Endometrium (tissue), 2 donors: ENCODE results near the gene NKAIN2.
"Not testable (repeated sequence)": the region's sequence is repeated elsewhere in the genome, so short reads cannot be mapped to it uniquely, and the experiment has no call there.

Experiments
- FAIRE-seq: peaks from 2 replicates; lab custom pipeline; 2012; peaks lifted over from hg19 to GRCh38; lab: Jason Lieb, UNC
- donor health status: control.
- donor health status: control.

Gene NKAIN2

GRCh38 chr6:124334359-124334758 lies 530.7 kb downstream of the NKAIN2 start:
- FAIRE-seq = no peak

GRCh38 chr6:124339610-124340334 lies 536.1 kb downstream of the NKAIN2 start:
- no peak for FAIRE-seq

GRCh38 chr6:124348339-124348738 lies 544.7 kb downstream of the NKAIN2 start:
- not testable (repeated sequence) for FAIRE-seq

GRCh38 chr6:124355146-124355545 lies 551.5 kb downstream of the NKAIN2 start:
- no peak for FAIRE-seq

GRCh38 chr6:124356276-124356810 lies 552.7 kb downstream of the NKAIN2 start:
- FAIRE-seq = no peak

GRCh38 chr6:124356811-124357210 lies 553.1 kb downstream of the NKAIN2 start:
- no peak for FAIRE-seq

- FAIRE-seq = no peak
These were observed 564.5 kb downstream of the NKAIN2 start for GRCh38 chr6:124368131-124368530.

GRCh38 chr6:124371974-124372475 lies 568.4 kb downstream of the NKAIN2 start:
- peak; percentile 98 for FAIRE-seq

GRCh38 chr6:124373386-124373785 lies 569.7 kb downstream of the NKAIN2 start:
- no peak for FAIRE-seq

GRCh38 chr6:124389127-124389526 lies 585.5 kb downstream of the NKAIN2 start:
- no peak for FAIRE-seq

GRCh38 chr6:124393536-124393935 lies 589.9 kb downstream of the NKAIN2 start:
- no peak for FAIRE-seq

- no peak for FAIRE-seq
These were observed 592.7 kb downstream of the NKAIN2 start for GRCh38 chr6:124396361-124396760.

- no peak for FAIRE-seq
These were observed 596.8 kb downstream of the NKAIN2 start for GRCh38 chr6:124400261-124400999.

- FAIRE-seq = not testable (repeated sequence)
These were observed 606.8 kb downstream of the NKAIN2 start for GRCh38 chr6:124410425-124410824.

GRCh38 chr6:124412657-124413056 lies 609.0 kb downstream of the NKAIN2 start:
- not testable (repeated sequence) for FAIRE-seq

GRCh38 chr6:124420116-124420840 lies 616.6 kb downstream of the NKAIN2 start:
- FAIRE-seq = no peak

GRCh38 chr6:124423621-124424020 lies 620.0 kb downstream of the NKAIN2 start:
- no peak for FAIRE-seq

- FAIRE-seq = no peak
These were observed 627.2 kb downstream of the NKAIN2 start for GRCh38 chr6:124430740-124431318.

- no peak for FAIRE-seq
These were observed 629.0 kb downstream of the NKAIN2 start for GRCh38 chr6:124432620-124433019.

GRCh38 chr6:124433387-124434160 lies 629.9 kb downstream of the NKAIN2 start:
- FAIRE-seq = no peak

GRCh38 chr6:124434421-124434820 lies 630.8 kb downstream of the NKAIN2 start:
- no peak for FAIRE-seq
